ENCODE results near the gene LYL1.

LYL1 gene

DNA sequence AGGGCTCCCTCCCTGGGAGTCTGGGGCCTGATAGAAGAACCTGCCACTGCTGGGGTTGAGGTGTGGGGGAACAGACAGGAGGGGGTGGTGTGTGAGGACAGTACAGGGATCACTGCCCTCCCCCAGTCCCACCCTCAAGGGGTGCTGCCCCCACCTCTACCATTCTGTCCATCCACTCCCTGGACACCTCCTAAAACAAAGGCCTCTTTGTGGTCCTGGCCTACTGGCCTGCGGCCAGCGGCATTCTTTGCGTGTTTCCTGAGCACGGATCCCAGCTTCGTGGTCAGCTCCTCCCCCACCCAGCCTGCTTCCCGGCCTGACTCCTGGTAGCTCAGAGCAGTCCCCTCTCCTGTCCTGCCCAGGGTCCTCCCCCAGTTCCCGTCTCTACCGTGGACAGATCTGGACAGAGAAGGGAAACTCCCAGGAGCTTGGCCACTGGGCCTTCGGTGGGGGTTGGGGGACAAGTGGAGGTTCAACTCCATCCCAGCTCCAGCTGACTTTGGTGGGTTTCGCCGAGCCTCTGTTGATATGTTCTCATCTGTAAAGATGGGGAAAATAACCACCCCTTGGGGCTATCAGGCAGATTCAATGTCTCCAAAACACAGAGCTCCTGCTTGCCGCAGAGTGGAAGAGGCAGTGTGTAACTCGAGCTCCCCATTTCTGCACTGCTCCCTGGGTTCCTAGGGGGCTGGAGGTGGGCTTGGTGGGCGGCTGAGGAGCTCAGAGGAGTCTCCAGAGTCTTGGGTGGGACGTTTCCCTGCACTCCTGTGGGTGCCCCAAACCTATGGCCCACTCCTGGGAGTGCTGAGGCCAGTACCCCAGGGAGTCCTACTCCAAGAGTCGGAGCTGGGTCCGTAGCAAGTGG, 48.7 kb downstream of the LYL1 start:
- DNase-seq: no peak

DNA sequence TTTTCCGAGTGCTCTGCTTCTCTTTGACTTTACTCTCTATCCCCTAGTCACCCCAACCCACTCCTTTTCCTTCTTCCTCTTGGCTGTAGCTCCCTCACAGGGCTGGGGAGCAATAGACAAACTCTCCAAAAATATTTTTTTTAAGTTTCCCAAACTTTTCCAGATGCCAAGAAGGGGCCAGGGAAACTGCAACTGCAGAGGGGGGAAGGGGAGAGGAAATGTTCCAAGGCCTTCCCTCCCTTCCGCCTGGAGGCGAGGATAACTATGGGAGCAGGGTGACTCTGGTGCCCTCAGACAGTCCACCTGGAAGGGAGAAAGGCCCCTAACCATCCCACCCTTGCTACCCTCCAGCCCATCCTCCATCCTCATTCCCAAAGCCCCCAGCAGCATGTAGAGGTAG, 49.4 kb downstream of the LYL1 start:
- no peak for DNase-seq

GRCh38 chr19:13052447-13053175, 50.0 kb downstream of the LYL1 start:
- no peak for DNase-seq

GRCh38 chr19:13051557-13052165, 51.0 kb downstream of the LYL1 start:
- peak in 1 of 4 experiments; percentile 10 for DNase-seq

DNA sequence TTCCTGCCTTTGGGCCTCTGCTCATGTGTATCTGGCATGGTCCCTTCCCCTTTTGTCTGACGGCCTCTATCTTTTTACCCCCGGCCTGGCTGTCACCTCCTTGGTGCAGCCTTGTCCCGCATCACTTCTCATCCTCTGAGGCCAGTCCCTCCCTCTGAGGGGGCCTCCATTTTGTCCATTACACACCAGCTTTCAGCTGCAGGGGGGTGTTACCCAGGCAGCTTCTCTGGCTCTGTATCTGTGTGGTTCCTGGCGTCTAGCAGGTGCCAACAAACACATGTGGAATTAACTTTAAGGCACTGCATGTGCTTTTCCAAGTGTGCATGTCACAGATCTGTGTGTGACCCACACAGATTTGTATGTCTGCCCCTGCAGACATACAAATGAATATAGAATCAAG, 52.4 kb downstream of the LYL1 start:
- no peak for DNase-seq
